Measurements from ENCODE around the gene SHLD1. TPM values are rescaled to one million over a fixed set of nuclear protein-coding genes. Genes with fewer than 3 reads are reported as not detected.

Gene SHLD1
- total and polyA plus RNA-seq, 2 donors (not counting 3 experiments of a cell fraction or from before 2014, with no cell fraction given) = 4.7 to 6.3 TPM

DNA sequence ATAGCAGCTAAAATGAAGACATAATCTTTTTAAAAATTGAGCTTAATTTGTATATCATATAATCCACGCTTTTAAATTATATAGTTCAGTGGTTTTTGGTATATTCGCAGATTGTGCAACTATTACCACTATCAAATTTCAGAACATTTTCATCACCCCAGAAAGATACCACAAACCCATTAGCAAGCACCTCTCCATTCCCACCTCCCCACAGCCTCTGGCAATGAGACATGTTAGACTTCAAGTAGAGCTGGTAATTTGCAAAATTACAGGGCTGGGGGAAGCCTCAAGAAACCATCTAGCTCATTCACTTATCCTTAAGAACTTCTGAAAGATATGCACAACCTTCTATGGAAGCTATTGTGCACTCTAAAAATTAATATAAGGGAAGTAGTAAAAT is 163.0 kb downstream of the SHLD1 start:
- no TSS peak for BruUV-seq (replicated peaks)
- no peaks in the 10 kb centered on the region for H3K9me3 ChIP-seq (replicated peaks; ENCODE audit: control insufficient read depth, insufficient read depth, low read length)
- peaks cover 9 to 20% of the 10 kb centered on the region in 2 experiments for H3K27me3 ChIP-seq (ENCODE audit: control insufficient read depth in 2 of 2, insufficient read depth in 2 of 2, low read length in 2 of 2)
- TF ChIP-seq POLR2AphosphoS5 (IDR thresholded peaks at IDR 0.05; ENCODE audit: insufficient read depth, low read depth, low read length) (no peak), FOS (IDR thresholded peaks at IDR 0.05; ENCODE audit: borderline replicate concordance, insufficient read depth, low read length) (no peak), JUN (IDR thresholded peaks at IDR 0.05; ENCODE audit: borderline replicate concordance, insufficient read depth, insufficient read length, low read depth) (no peak), POLR2A (IDR thresholded peaks at IDR 0.05; ENCODE audit: low read depth, low read length) (no peak), MYC (IDR thresholded peaks at IDR 0.05; ENCODE audit: low read depth, low read length) (no peak), EZH2 (IDR thresholded peaks at IDR 0.05; ENCODE audit: borderline replicate concordance, low read depth, low read length, severe bottlenecking) (no peak)
- TF ChIP-seq, protein P1, sequence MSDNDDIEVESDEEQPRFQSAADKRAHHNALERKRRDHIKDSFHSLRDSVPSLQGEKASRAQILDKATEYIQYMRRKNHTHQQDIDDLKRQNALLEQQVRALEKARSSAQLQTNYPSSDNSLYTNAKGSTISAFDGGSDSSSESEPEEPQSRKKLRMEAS (IDR thresholded peaks at IDR 0.05; ENCODE audit: insufficient read depth, insufficient read length) = no peak
- TF ChIP-seq, protein P2, sequence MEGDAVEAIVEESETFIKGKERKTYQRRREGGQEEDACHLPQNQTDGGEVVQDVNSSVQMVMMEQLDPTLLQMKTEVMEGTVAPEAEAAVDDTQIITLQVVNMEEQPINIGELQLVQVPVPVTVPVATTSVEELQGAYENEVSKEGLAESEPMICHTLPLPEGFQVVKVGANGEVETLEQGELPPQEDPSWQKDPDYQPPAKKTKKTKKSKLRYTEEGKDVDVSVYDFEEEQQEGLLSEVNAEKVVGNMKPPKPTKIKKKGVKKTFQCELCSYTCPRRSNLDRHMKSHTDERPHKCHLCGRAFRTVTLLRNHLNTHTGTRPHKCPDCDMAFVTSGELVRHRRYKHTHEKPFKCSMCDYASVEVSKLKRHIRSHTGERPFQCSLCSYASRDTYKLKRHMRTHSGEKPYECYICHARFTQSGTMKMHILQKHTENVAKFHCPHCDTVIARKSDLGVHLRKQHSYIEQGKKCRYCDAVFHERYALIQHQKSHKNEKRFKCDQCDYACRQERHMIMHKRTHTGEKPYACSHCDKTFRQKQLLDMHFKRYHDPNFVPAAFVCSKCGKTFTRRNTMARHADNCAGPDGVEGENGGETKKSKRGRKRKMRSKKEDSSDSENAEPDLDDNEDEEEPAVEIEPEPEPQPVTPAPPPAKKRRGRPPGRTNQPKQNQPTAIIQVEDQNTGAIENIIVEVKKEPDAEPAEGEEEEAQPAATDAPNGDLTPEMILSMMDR (IDR thresholded peaks at IDR 0.05; ENCODE audit: extremely low read depth in 1 of 2, insufficient read depth in 1 of 2, low read depth in 1 of 2, low read length in 2 of 2) = no peak
- H3K9me1 ChIP-seq (replicated peaks; ENCODE audit: control insufficient read depth, extremely low read depth, insufficient read depth, low read length) = no peaks in the 10 kb centered on the region
- H3K36me3 ChIP-seq (ENCODE audit: control insufficient read depth in 2 of 2, extremely low read depth in 1 of 2, insufficient read depth in 2 of 2, low read length in 2 of 2) = no peaks in the 10 kb centered on the region
- POLR2A ChIA-PET = no interaction called here
- no peak for DNase-seq (ENCODE audit: low read depth, low spot score)
- no peak overlapping the region for H2AFZ ChIP-seq (ENCODE audit: low read depth, low read length)
- H3K9ac ChIP-seq (replicated peaks; ENCODE audit: extremely low read depth, insufficient read depth, low read length) = no peak overlapping the region
- no peak overlapping the region for H3K4me2 ChIP-seq (ENCODE audit: insufficient read depth, low read length)
- H4K20me1 ChIP-seq (replicated peaks; ENCODE audit: control insufficient read depth, extremely low read depth, insufficient read depth, low read length) = no peaks in the 10 kb centered on the region
- H3K79me2 ChIP-seq (ENCODE audit: control insufficient read depth, insufficient read depth, low read length) = no peaks in the 10 kb centered on the region
- intact Hi-C loops (cut with micrococcal nuclease) = no loop called here
- CTCF ChIA-PET = interaction anchor here (0.9 to 1.0 kb wide), 2 partner anchors 10 to 125 kb away, joined by 3 to 4 read pairs; no protein-coding TSS in a partner anchor
- FAIRE-seq = no peak
- dilution Hi-C loops (cut with MboI; ENCODE audit: extremely low pct_ligation_motif_present, low sequenced_read_pairs) = no loop called here
- peaks cover 7% of the 10 kb centered on the region for H3K4me1 ChIP-seq (ENCODE audit: control insufficient read depth, extremely low read depth, insufficient read depth, low read length)
- no peak overlapping the region for H3K4me3 ChIP-seq (replicated peaks in 1 of 3; ENCODE audit: insufficient read depth in 1 of 3, low read depth in 1 of 3, low read length in 3 of 3)
- no peak overlapping the region for H3K27ac ChIP-seq (ENCODE audit: insufficient read depth, low read depth, low read length)

Small RNA genes lying within 50 kb of the gene (small RNA-seq; reads per million reads assigned to genes)
- 0.66 reads per million for gene RNU1-55P (ENCODE audit: insufficient read depth, insufficient read length, low read depth, low replicate concordance)

Other genes with a start within 250 kb of the SHLD1 start
- gene GPCPD1, start 139.4 kb upstream of the SHLD1 start, total RNA-seq = 16.7 and 21.8 TPM in 2 replicates
- 5.1 and 6.4 TPM in 2 replicates for gene GPCPD1, start 139.4 kb upstream of the SHLD1 start, polyA plus RNA-seq
- not detected in 2 replicates for gene CHGB, start 161.1 kb downstream of the SHLD1 start, total RNA-seq
- gene CHGB, start 161.1 kb downstream of the SHLD1 start, polyA plus RNA-seq = 0.05 and 0.06 TPM in 2 replicates
- 11.0 and 12.0 TPM in 2 replicates for gene TRMT6, start 200.1 kb downstream of the SHLD1 start, total RNA-seq
- gene TRMT6, start 200.1 kb downstream of the SHLD1 start, polyA plus RNA-seq = 3.2 and 4.1 TPM in 2 replicates
- 13.4 and 14.4 TPM in 2 replicates for gene MCM8, start 200.3 kb downstream of the SHLD1 start, total RNA-seq
- 2.0 and 2.9 TPM in 2 replicates for gene MCM8, start 200.3 kb downstream of the SHLD1 start, polyA plus RNA-seq